NCI-H1436 treated with DMSO at 0.1 percent for 48 hours (cell line): ENCODE results near the gene RGS17.

Source experiments
- DNase-seq: peaks from one replicate; lab custom pipeline; 2025; lab: John Stamatoyannopoulos, UW

The RGS17 gene

GRCh38 chr6:153083869-153084268 is 47.2 kb downstream of the RGS17 start:
- no peak for DNase-seq

GRCh38 chr6:153081914-153082313 is 49.2 kb downstream of the RGS17 start:
- no peak for DNase-seq

- DNase-seq, result no peak
Measured at GRCh38 chr6:153076431-153076830, 54.7 kb downstream of the RGS17 start.

GRCh38 chr6:153074761-153075160 is 56.3 kb downstream of the RGS17 start:
- DNase-seq, result no peak

- DNase-seq, result no peak
Measured at GRCh38 chr6:153073841-153074240, 57.2 kb downstream of the RGS17 start.

- no peak for DNase-seq
Measured at GRCh38 chr6:153070756-153071155, 60.3 kb downstream of the RGS17 start.

- DNase-seq, result no peak
Measured at GRCh38 chr6:153069897-153070296, 61.2 kb downstream of the RGS17 start.

GRCh38 chr6:153065222-153065621 is 65.9 kb downstream of the RGS17 start:
- no peak for DNase-seq

- no peak for DNase-seq
Measured at GRCh38 chr6:153063936-153064335, 67.1 kb downstream of the RGS17 start.

- no peak for DNase-seq
Measured at GRCh38 chr6:153062516-153062915, 68.6 kb downstream of the RGS17 start.

- DNase-seq, result no peak
Measured at GRCh38 chr6:153059757-153060156, 71.3 kb downstream of the RGS17 start.

GRCh38 chr6:153059311-153059710 is 71.8 kb downstream of the RGS17 start:
- no peak for DNase-seq

- no peak for DNase-seq
Measured at GRCh38 chr6:153058909-153059308, 72.2 kb downstream of the RGS17 start.

GRCh38 chr6:153058291-153058690 is 72.8 kb downstream of the RGS17 start:
- DNase-seq, result no peak

- no peak for DNase-seq
Measured at GRCh38 chr6:153056308-153056707, 74.8 kb downstream of the RGS17 start.

GRCh38 chr6:153051801-153052200 is 79.3 kb downstream of the RGS17 start:
- no peak for DNase-seq

GRCh38 chr6:153048631-153049030 is 82.5 kb downstream of the RGS17 start:
- DNase-seq, result no peak

- DNase-seq, result no peak
Measured at GRCh38 chr6:153047386-153047785, 83.7 kb downstream of the RGS17 start.

GRCh38 chr6:153045271-153045670 is 85.8 kb downstream of the RGS17 start:
- DNase-seq, result no peak

- DNase-seq, result no peak
Measured at GRCh38 chr6:153044295-153044694, 86.8 kb downstream of the RGS17 start.

GRCh38 chr6:153043719-153044118 is 87.4 kb downstream of the RGS17 start:
- DNase-seq, result no peak

- DNase-seq, result no peak
Measured at GRCh38 chr6:153038378-153039057, 92.6 kb downstream of the RGS17 start.

GRCh38 chr6:153034139-153034538 is 96.9 kb downstream of the RGS17 start:
- DNase-seq, result no peak

- DNase-seq, result no peak
Measured at GRCh38 chr6:153032255-153032882, 98.7 kb downstream of the RGS17 start.
